HG03460 (cell line): ENCODE data around the gene TMEM238L.
"Not testable (repeated sequence)": the region's sequence is repeated elsewhere in the genome, so short reads cannot be mapped to it uniquely, and the experiment has no call there.

ENCODE experiments used
- ATAC-seq: cut with Tn5 transposase; IDR thresholded peaks from one replicate; pipeline ENCODE4 v1.9.1; 2021; ENCODE audit not compliant: unreplicated experiment

The TMEM238L gene

DNA sequence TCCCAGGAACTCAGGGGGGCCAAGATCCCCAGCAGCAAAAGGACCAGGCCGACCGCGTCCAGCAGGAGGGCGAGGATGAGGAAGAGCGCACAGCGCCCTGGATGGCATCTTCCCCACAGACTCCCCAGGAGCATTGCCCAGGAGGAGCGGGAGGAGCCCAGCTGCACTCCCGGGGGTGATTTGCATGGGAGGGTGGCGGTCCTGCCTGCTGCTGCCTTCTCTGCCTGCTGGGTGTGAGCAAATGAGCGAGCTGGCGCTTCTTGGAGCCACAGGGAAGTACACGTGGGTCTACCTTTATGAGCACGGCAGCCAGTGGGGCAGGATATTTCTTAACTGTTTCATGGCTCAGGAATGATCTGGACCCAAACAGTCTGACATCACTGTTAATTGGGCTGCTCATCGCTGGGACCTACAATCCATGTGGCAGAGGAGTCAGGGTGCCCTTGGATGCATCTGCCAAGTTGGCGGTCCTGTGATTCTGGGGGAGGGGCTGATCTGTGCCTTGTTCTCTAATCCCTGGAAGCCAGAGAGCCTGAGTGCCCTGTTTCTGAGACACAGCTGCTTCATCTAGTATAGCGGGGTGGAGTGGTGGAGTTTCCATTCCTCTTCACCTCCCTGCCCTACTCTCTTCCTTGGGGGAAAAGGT, at the start of gene TMEM238L:
TSS of gene TMEM238L (minus strand) at position 270 of the 646 bp plus-strand sequence. CDS start at position 134, 136 bp downstream.
- ATAC-seq: no peak

- not testable (repeated sequence) for ATAC-seq
Observed at GRCh38 chr17:10846636-10847035, 42.7 kb upstream of the TMEM238L start.

DNA sequence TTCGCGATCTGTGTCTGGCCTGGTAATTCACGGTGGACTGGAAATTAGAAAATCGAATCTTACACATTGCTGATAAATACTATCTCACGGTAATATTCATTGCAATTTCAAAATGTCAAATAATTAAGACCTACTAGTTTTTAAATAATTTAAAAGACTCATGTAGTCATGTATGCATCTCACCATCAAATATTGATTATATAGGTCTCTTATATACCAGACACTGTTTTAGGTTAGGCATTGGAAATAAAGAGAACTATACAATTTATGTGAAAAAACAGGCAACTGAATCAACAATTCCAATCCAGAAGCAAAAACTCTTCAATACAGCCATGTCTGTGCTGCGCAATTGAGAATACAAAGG, 41.5 kb upstream of the TMEM238L start:
- no peak for ATAC-seq

- ATAC-seq: peak; percentile 83
Observed at GRCh38 chr17:10844621-10845387, 40.9 kb upstream of the TMEM238L start.

DNA sequence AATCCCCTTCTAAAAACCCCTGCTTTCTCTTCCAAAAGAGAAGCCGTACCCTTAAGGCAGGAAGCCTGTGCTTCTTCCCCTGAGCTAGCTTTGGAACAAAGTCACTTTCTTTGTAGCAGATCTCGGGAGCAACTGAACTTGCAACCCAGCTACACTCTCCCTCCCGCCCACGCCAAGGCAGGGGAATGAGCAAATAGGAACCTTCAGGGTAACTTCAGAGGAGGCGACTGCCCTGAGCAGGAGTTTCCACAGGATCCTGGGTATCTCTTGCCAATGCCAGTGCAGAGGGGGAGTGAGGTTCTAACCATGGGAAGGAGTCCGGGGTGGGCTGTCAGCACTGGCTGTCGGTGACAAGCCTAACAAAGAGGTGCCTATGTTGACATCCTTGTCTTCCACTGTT, 39.9 kb upstream of the TMEM238L start:
- ATAC-seq: no peak

- no peak for ATAC-seq
Observed at GRCh38 chr17:10842658-10843057, 38.8 kb upstream of the TMEM238L start.

DNA sequence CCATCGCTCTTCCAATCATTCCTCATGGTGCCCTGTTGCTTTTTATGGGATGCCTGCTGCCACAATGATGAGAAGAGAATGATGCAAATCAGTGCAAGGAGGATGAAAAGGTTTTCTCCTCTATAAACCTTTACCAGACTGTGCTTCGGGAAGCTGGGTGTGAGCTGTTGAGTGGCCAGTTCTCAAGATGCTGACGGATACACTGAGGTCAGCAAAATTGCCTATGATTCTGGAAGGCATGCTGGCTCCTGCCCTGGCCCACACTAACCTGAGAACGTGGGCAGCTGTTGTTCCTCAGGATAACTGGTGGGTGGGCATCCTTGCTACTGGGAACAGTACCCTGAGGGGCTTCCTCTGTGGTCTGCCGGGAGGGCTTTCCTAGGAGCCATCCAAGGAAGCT, 34.8 kb upstream of the TMEM238L start:
- no peak for ATAC-seq

DNA sequence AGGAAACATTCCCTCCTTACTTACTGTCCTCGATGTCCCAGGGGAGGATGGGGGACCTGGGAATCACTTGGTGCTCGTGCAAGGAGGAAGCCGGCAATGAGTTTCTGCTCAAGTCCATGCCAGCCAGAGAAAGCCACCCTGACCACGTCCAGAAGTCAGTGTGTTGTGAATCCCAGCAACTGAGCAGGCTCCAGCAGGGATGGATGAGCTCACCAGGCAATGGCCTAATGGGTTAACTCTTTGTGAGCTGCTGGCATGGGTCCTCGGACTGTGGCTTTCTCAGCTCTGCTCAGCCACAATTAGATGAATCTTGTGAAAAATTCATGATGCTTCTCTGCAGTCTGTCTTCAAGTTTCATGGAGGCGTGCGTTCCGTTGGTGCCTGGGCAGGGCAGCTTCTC, 34.0 kb upstream of the TMEM238L start, which contains the start of gene PIRT:
TSS of gene PIRT (minus strand) at position 167 of the 400 bp plus-strand sequence. CDS start 12,442 bp downstream, outside the sequence.
- no peak for ATAC-seq

GRCh38 chr17:10836966-10837590, 33.2 kb upstream of the TMEM238L start:
- ATAC-seq: no peak

GRCh38 chr17:10836145-10836544, 32.2 kb upstream of the TMEM238L start:
- no peak for ATAC-seq

DNA sequence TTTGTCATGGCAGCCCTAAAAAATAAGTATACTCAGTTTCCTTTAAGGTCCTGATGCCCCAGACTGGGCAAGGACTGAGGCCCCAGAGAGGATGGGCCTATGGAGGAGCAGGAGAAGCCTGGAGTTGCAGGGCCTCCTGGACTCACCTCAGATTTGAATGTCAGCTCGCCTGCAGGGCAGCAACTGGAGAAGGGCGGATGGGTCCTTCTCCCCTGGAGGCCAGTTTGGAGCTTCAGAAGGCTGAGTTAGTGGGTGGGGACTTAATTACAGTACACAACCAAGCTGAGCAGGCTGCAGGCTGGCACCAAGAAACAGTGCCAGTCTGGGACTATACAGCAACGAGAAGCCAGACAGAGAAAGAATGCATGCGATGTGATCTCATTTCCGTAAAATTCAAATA, 27.8 kb upstream of the TMEM238L start:
- no peak for ATAC-seq

DNA sequence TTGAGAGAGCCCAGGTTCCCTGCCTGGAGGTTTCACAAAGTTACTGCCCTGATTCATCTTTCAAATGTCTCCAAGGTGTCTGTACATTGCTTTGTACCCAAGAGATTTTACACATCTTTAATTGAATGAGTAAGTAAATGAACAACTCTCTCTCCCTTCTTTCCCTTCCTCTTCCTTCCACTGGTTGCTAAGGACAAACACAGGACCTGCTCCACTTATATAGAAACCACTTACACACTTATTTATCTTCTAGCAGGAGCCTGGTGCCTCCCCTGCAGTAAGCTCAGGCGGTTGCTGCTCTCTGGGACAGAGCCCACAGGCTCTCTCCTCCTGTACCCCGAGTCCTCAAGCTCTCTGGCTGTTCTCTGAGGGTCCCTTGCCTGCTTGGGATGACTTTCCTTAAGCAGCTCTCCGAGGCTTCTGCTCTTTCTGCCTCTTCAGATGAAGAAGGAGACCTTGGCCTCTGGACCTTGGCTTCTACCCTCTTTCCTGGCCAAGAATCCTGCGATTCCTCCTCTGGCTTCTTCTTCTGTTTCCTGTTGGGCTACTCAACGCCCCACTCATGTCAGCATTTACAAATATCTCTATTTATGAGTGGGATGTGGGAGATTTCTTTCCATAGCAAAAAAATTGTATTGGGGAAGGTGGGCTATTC, 24.1 kb upstream of the TMEM238L start:
- no peak for ATAC-seq

DNA sequence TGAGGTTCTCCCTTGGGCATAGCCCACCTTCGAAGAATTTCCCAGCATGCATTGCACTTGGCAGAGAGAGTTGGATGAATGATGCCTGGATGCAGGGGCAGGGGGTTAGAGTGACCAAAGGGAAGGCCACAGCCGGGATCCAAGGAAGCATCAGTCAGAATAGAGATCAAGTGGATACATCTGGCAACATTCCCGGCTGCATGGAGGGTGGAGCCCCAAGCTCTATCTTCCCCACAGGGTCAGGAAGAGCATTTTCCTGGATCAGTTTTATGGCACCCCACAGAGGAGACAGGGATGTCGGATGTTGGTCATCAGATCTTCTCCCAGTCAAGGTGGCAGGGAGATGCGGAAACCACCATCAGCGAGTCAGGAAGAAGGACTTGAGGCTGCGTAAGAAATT, 21.0 kb upstream of the TMEM238L start:
- ATAC-seq: no peak

DNA sequence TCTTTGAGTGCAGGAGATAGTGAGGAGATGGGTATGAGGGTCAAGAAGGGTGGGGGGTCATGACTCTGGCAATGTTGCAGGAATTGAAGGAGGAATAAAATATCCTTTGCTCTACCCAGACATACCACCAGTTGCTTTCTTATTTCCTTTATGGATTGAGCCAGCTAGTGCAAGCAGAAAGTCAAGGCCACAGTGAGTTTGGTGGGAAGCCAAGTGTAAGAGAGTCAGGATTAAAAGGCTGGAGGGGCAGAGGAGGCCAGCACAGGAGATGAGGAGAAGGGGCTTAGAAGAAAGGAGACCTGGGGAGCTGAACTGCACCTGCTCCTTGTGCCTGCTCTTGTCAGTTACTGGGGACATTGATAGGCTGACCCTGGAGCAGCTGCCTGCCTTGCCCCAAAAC, 17.9 kb upstream of the TMEM238L start:
- no peak for ATAC-seq

DNA sequence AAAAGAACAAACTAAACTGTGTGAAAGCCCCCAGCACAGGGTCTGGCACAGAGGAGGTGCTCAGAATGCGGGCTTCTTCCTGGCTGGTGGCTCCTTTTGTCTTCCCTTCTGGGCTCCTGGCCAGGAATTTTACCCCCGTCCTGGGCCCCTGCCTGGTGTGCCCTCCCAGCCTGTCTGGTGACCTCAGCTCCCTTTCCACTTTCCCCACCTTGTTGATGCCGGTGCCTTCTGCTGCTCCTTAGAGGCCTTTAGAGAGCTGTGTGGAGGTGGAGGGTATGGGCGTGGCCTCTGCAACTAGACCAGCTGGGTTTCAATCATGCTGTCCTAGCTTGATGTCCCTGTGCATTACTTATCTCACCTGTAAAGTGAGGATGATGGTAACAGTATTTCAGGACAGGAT, 17.2 kb upstream of the TMEM238L start:
- no peak for ATAC-seq

DNA sequence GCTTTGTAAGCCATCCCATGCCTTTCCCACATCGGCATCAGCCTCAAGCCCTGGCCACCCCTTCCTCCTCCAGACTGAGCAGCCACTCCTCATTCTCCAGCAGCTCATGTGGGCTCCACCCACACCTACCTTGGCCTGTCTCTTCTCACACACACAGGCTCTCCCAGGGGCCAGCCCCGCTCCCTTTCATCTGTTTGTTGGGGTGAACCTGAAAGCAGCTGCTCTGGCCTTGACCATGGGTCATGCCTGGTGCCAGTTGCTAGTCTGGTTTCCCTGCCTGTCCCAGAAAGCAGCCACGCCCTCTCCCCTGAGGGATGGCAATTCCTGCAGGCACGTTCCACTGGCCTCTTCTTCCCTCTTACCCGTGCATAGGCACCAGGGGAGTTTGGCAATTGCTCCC, 11.4 kb upstream of the TMEM238L start:
- no peak for ATAC-seq

DNA sequence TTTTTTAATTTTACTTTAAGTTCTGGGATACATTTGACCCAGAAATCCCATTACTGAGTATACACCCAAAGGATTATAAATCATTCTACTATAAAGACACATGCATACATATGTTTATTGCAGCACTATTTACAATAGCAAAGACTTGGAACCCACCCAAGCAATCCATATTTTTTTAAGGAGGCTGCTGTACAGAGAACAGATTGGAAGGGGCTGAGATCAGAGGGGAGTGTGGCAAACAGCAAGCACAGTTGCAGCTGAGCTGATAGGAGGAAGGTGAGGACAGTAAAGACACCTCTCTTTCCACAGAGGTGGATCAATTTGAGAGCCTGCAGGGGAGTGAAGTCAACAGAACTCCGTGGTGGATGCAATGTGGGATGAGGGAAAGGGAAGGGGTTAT, 10.2 kb upstream of the TMEM238L start:
- no peak for ATAC-seq

DNA sequence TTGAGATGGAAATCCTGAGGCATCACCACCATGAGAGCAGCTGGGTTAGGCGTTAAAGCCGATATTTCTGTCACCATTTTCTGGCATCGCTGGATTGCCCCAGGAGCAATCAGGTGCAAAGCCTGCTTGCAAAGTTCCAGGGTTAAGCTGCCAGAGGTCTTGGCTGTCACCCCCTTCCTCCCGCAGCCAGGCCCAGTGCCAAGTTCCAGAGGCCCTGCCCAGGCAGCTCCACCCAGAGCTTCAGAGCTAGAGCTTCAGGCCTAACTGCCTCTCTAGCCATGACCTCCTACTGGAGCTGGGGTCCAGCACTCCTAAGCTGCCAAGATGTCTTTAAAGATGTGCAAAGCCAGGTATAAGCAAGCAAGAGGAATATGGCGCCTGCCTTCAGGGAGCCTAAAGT, 8.8 kb upstream of the TMEM238L start:
- no peak for ATAC-seq

DNA sequence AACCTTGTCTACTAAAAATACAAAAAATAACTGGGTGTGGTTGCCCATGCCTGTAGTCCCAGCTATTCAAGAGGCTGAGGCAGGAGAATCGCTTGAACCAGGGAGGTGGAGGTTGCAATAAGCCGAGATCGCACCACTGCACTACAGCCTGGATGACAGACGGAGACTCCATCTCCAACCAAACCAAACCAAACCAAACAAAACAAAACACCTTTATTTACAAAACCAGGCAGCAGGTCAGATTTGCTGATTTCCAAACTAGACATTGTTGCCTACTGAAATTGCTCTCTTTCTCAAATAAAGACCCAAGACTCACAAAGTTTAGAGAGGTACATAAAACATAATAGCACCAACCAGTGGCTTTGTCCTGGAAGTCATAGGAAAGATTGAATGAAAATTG, 5.7 kb upstream of the TMEM238L start:
- no peak for ATAC-seq

- ATAC-seq: no peak
Observed at GRCh38 chr17:10807704-10808128, 3.8 kb upstream of the TMEM238L start.

GRCh38 chr17:10806545-10807262, 2.8 kb upstream of the TMEM238L start:
- no peak for ATAC-seq
